GM15510 (cell line): ENCODE measurements around the gene ROR1.

Source experiments
- POLR2A ChIP-seq: IDR thresholded peaks from 3 replicates; pipeline ENCODE4 v1.6.1; 2011; ENCODE audit warnings: borderline replicate concordance; ENCODE audit not compliant: insufficient read length; ENCODE audit errors: extremely low read depth

Gene ROR1

DNA sequence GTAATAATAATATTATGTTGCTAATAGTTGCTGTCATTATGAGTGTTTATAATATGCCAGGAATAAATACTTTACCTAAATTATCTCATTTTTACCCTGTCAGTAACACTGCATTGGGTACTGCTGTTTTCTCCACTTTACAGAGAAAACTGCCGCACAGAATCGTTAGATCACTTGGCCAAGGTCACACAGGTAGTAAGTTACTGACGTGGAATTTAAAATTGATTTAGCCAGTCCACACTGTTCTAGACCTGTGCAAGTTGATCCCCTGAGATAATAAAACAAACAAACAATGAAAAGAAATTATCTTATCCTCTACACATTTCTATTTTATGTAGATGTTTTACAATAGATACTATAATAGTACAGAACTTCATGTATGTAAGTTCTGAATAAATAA is 174.1 kb downstream of the ROR1 start:
- no peak for TF ChIP-seq POLR2A

DNA sequence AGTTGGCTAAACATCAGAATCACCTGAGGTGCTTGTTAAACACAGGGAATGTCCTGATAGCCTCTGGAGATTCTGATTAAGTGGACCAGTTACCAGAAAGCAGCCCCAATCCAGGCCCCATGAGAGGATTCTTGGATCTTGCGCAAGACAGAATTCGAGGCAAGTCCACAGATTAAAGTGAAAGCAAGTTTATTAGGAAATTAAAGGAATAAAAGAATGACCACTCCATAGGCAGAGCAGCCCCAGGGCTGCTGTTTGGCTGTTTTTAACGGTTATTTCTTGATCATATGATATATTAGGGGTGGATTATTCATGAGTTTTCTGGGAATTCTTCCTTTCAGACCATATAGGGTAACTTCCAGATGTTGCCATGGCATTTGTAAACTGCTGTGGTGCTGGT is 176.2 kb downstream of the ROR1 start:
- no peak for TF ChIP-seq POLR2A

DNA sequence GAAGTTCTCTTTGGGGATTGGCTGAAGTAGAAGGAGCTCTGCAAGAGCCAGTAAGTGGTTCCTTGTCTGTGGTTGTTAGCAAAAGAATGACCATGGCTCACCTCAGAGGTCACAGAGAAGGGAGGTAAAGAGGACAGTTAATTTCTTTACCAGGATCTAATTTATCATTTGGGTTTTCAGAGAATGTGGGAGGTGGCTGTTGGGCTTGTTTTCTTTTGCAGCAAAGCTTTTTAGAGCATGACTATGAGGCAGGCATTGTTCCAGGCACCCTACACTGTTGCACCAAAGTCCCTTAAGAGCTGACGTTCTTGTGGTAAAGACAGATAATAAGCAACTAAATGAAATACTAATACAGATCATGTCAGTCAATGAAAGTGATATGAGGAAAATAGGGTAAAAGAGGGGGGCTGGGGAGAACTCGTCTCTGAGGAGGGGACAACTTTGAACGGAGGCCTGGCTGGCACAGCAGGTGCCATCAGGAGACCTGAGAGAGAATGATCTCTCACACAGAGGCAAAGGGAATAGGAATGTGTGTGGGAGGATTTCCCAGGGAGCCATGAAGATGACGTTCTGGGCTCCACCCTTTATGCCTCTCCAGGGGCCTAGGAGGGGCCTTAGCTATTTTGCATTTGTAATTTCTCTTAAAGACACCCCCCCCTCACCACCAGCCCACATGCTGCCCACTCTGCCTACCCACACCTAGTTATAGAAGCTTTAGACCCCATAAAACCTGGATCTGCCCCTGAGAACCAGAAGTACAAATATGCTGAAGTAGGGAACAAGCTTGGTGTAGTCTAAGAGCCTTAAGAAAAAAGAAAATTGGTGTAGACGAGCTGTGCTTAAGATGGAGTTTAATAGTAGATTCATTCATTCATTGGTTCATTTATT is 177.5 kb downstream of the ROR1 start:
- TF ChIP-seq POLR2A = no peak

DNA sequence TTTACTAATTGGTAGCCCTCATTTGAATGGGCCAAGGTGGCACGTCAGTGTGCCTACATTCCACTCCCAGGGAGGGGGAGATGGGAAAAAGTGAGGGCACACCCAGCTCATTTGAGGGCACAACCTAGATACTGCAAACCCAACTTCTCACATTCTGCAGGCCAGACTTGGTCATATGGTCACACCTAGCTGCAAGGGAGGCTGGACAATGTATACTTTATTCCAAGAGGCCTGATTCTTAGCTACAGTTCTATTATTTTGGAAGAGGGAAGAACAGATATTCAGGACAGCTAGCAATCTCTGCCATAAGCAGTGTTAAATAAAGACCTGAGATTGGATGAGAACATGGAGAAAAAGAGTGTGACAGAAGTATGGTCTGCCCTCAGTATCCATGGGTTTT is 180.4 kb downstream of the ROR1 start:
- no peak for TF ChIP-seq POLR2A

DNA sequence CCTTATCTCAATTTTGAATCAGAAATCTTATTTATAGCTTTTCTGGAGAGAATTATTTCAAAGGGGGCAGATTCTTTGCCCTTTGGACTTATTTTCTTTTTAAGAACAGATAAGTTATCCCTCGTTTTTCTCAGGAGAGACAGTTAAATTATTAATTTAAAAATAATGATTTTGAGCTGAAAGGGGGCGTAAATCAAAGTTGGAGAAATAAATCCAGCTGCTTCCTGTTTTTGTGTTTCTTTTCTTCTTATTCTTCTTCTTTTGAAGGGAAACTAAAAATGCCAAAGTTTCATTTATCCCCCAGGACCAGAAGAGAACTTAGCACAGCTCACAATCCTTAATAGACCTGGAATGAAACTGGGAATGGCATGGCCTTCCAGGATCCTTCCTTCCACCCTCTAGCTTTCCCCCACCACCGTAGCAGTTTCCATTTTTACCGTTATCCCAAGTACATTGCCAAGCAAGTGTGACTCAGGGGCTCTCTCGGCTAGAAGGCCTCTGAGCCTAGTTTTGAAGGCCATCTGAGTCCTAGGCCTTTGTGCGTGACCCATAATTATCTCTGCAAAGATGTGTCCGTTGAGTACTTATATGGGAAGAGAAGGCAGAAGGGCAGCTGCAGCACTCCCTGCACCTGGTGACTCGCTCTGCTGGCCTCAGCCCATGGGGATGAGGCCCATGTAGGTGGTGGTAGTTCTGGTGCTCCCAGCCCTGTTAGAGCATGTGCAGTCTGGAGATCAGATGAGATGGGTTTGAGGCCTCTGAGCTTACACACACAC is 181.7 kb downstream of the ROR1 start:
- TF ChIP-seq POLR2A = no peak

DNA sequence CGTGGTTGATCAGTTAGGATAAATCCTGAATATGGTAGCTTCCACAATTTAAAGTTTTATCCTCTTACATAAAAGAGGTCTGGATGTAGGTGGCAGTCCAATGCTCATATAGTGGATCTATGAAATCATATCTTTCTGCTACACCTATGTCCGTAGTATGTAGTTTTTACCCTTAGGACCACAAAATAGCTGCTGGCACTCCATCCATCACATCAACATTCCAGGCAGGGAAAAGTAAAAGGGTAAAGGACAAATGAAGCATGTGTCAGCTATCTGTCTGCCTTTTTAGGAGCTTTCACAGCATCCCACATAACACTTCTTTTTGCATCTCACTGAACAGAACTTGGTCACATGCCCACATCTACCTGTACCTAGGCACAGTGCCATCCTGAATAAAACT is 184.7 kb downstream of the ROR1 start:
- no peak for TF ChIP-seq POLR2A

DNA sequence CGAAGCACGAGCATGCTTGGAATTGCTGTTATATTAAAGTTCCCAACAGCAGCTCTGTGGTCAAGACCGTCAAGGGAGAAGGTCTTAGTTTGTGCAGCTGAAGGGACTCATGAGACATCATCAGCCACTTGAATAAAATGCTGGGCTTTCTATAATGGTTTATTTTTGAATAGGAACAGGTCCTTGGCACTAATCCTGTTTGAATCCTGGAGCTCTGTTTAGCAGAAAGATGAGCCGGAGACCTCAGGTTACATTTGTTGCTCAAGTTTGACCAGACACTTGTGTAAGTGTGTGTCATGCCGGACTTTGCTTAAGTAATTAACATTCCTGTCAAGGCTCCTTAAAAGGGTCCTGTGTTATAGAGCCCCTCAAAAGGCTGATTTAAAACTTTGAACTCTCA is 186.5 kb downstream of the ROR1 start:
- no peak for TF ChIP-seq POLR2A

DNA sequence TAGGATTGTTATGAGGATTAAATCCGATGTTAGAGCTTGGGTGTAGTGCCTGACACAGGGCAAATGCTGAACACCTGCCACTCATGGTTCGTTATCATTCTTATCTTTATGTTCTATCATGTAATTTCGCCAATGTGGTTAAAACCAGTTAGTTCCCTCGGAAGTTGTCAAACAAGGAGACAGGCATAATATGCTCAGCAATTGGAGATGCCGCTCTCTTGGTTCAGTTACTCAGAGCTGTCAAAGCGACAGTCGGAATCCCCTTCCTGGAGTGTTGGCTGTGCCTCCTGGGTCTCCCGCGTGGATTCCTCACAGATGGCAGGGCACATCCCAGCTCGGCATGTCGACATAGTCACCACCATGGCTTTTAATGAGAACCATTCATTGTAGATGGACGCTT is 192.2 kb downstream of the ROR1 start:
- TF ChIP-seq POLR2A = no peak

DNA sequence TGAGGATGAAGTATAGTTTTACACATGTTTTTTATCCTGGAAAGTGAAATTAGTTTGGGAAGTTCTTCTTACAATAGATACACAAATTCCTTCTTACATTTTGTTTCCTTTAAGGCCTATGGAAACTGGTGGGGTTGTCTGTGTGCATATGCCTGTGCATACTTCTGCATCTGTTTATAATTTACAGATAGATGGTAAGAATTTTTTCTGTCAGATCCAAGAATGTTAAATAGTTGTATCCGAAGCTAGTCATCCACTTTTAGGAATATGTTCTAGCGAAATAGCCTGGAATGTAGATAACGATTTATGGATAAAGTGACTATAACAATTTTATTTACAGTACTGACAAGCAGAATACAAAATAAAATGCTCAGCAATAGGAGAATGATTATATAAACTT is 194.1 kb downstream of the ROR1 start:
- TF ChIP-seq POLR2A = no peak

DNA sequence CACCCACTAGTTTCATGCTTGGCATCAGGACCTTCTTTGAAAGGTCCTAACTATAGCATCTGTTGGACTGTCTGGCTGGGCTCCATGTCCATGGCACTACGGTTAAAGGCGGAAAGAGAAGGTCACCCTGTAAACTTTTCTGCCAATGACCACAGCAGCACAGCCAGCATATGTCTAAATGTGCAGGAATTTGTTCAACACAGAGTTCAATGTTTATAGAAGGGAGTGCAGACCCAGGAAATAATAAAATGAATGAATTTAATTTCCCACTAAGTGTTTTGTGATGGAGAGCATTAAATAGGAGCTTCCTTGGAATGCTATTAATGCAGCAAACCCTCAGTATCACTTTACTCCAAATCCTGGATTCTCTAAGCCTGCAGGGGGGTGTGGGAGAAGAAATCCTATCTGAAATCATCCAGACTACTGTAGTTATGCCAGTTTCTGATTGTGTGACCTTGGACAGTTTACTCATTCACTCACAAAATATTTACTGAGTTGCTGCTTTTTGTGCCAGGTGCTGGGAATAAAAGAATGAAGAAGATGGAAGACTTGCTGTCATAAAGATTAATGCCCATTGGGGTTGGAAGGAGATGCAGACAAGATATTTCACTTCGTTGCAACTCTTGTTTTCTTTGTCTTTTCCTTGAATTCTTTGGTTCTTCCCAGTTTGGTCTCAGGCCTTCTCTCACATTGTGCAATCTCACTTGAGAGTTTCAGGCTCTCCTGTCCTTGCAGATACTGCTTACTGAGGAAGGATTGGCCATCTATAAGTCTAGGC is 195.0 kb downstream of the ROR1 start:
- TF ChIP-seq POLR2A = no peak

DNA sequence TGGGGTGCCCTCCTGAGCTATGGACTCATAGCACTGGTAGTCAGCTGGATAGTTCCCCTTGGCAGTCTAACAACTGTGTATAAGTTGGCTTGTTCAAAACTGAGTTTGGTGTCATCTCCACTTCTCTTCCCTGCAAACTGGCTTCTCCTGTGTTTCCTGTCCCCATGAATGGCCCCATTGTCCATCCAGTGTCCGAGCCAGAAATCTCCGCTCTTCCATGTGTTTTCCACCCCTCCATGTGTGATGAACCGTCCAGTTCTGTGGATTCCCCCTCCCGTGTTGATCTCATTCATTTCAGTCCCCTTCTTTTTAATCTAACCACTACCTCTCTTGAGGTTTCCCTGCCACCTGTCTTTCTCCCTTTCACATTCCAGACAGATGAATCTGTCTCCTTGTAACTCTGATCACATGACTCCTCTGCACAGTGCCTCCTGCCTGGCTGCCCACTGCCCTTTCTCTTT is 195.7 kb downstream of the ROR1 start:
- no peak for TF ChIP-seq POLR2A

DNA sequence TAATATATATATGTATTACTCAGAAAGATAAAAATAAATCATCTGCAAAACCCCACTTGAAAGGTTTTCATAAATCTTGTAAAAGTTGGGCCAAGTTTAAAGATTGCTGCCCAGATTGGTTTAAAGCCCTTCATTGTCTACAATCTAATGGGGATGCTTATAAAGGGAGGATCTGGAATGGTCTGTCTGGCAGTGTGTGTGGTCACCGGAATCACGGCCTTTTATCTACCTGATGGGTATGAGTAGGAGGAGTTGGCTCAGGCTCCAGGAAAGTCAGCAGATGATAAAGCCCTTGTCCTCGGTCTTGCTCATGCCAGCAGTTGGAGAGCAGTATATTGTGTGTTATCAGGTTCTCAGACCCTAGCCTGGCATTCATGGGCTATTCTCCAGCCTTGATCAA is 197.7 kb downstream of the ROR1 start:
- no peak for TF ChIP-seq POLR2A

DNA sequence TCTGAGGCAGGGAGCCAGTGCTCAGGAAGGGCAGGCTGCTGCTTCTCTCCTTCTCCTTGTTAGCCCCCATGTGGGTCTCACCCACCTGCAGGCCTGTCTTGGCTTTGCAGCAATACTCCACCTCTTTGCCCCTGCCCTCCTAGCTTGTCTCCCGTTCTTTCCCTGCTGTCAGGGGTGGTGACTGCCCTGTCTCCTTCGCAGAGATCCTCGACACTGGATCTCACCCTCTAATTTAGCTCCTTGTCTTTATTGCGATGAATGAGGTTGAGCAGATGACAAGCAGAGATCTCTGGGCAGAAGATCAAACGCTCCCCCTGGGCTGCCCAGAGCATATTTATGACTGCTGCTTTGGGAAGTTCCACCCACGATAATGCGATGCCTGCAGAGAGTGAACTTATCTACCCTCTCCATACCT is 199.2 kb downstream of the ROR1 start:
- TF ChIP-seq POLR2A = no peak

DNA sequence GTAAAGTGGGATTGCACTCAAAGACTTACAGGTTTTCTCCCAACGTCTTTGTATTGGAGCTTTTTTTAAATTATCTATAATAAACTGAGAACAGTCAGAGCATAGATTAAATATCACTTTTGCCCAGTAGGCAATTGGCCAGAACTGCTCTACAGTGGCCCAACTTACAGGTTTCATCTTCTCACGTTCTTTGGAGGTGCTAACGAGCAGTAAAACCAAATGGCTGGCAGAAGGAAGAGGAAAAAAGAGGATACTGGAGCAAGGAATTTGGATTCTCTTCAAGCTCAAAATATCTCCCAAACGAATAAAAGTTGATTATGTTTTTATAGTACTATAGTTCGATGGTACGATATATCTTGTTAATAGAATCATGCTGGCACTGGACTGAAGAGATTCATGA is 201.1 kb downstream of the ROR1 start:
- TF ChIP-seq POLR2A = no peak

DNA sequence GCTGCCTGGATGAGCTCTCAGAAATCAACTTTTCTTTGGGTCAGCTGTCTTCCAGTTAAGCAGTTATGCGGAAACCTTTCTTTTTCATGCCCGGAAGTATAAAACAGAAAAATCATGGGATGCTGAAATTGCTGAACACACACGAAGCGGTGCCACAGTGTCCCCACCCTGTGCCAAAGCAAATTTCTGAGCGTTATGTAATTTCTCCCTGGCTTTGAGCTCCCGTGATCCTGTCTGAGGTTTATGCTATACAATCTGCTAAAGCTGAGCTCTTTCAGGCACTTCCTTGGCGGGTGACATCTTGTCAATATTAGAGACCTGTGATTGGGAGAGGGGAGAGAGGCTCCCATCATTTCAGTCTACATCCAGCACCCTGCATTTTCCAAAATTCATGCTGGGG is 201.7 kb downstream of the ROR1 start:
- no peak for TF ChIP-seq POLR2A
